ENCODE data around the gene PTPRN2. TPM values are rescaled to one million over a fixed set of nuclear protein-coding genes. Genes with fewer than 3 reads are reported as not detected.

Gene PTPRN2
- total and polyA plus RNA-seq, 2 of the 8 experiments (the other 6 are each of a cell fraction or from before 2014, with no cell fraction given), result 2.6 to 4.5 TPM

- TF ChIP-seq CHD7 (IDR thresholded peaks at IDR 0.05; ENCODE audit: insufficient replicate concordance, low read length) (no peak), BRCA1 (IDR thresholded peaks at IDR 0.05; ENCODE audit: low read depth, low read length) (no peak), SIRT6 (IDR thresholded peaks at IDR 0.05; ENCODE audit: low read length) (no peak)
These were observed 658.7 kb downstream of the PTPRN2 start (continued) for GRCh38 chr7:157928808-157929425.

Measured in H1 (cell line).